ENCODE data around the gene CTNNA2. TPM values are rescaled to one million over a fixed set of nuclear protein-coding genes. Genes with fewer than 3 reads are reported as not detected.

The CTNNA2 gene
- total RNA-seq, 1 experiment from 2014 or later: 5.5 TPM

DNA sequence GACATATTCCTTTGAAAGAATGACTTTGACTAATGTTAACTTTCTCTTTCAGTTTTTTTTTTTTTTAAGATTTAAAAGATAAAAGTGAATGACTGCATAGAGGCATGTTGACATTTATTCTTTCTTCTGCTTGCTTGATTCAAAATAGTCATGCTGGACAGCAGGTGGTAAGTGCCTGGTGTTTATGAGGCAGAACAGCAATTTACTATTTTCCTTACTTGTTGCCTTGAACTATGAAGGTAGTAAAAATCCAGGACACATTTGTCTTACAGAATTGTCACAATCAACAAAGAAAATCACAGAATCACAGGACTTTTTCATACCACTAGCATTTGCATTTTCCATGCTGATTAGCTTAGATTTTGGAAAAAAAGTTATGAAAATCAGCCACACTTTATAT, 388.3 kb downstream of the CTNNA2 start:
- DNase-seq: no peak
- no peak overlapping the region for H3K56ac ChIP-seq (ENCODE audit: insufficient read length, low read depth, low read length)
- H2BK12ac ChIP-seq (ENCODE audit: insufficient read length, low read depth, low read length): no peak overlapping the region
- H3K14ac ChIP-seq (ENCODE audit: insufficient read depth, low read length): no peak overlapping the region
- H2BK120ac ChIP-seq (ENCODE audit: low read depth, low read length, poor library complexity, severe bottlenecking): no peak overlapping the region
- no peaks in the 10 kb centered on the region for H3K79me1 ChIP-seq (ENCODE audit: insufficient read depth, low read depth, low read length, poor library complexity, severe bottlenecking)
- H2BK20ac ChIP-seq (ENCODE audit: low read depth, low read length, poor library complexity, severe bottlenecking): no peak overlapping the region
- no peak overlapping the region for H4K91ac ChIP-seq (ENCODE audit: insufficient read length, low read depth, low read length)
- no peak overlapping the region for H2BK5ac ChIP-seq (ENCODE audit: insufficient read length, low read length)
- H3K9ac ChIP-seq (ENCODE audit: extremely low read depth, insufficient read length, low read length): no peak overlapping the region
- no peak overlapping the region for H4K8ac ChIP-seq (replicated peaks; ENCODE audit: insufficient read length, low read depth, low read length)
- Mint-ChIP-seq H3K4me3 (no peak overlapping the region), H3K9me3 (no peaks in the 10 kb centered on the region), H3K36me3 (ENCODE audit: insufficient read depth in 1 of 3, low read depth in 3 of 3) (no peaks in the 10 kb centered on the region), H3K27me3 (ENCODE audit: low read depth) (no peaks in the 10 kb centered on the region), H3K4me1 (peaks cover 5 to 12% of the 10 kb centered on the region in 2 experiments), H3K27ac (no peak overlapping the region)
- no peak overlapping the region for H3K4me2 ChIP-seq (ENCODE audit: insufficient read depth, insufficient read length, low read length)
- H3K4me1 ChIP-seq (ENCODE audit: insufficient read depth, low read length): 0 out of 2 replicates have a peak, but pooled peaks cover 4% of the 10 kb centered on the region
- TF ChIP-seq, protein P1, sequence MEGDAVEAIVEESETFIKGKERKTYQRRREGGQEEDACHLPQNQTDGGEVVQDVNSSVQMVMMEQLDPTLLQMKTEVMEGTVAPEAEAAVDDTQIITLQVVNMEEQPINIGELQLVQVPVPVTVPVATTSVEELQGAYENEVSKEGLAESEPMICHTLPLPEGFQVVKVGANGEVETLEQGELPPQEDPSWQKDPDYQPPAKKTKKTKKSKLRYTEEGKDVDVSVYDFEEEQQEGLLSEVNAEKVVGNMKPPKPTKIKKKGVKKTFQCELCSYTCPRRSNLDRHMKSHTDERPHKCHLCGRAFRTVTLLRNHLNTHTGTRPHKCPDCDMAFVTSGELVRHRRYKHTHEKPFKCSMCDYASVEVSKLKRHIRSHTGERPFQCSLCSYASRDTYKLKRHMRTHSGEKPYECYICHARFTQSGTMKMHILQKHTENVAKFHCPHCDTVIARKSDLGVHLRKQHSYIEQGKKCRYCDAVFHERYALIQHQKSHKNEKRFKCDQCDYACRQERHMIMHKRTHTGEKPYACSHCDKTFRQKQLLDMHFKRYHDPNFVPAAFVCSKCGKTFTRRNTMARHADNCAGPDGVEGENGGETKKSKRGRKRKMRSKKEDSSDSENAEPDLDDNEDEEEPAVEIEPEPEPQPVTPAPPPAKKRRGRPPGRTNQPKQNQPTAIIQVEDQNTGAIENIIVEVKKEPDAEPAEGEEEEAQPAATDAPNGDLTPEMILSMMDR (conservative IDR thresholded peaks at IDR 0.05): no peak
- H3K23ac ChIP-seq (ENCODE audit: insufficient read length, low read depth, low read length): no peak overlapping the region
- H4K20me1 ChIP-seq (ENCODE audit: control insufficient read depth, insufficient read depth, insufficient read length): no peaks in the 10 kb centered on the region
- H2BK15ac ChIP-seq (ENCODE audit: low read depth, low read length): no peak overlapping the region
- H3K9me3 ChIP-seq (ENCODE audit: control insufficient read depth, low read depth, low read length): no peaks in the 10 kb centered on the region
- H3K27ac ChIP-seq (ENCODE audit: insufficient read length, low read depth, low read length): no peak overlapping the region
- no peaks in the 10 kb centered on the region for H3K79me2 ChIP-seq (ENCODE audit: insufficient read depth, low read length)
- no peak overlapping the region for H3K4ac ChIP-seq (ENCODE audit: low read depth, low read length)
- no peak overlapping the region for H3K18ac ChIP-seq (ENCODE audit: insufficient read length, low read depth, low read length)
- no peaks in the 10 kb centered on the region for H3K27me3 ChIP-seq (ENCODE audit: insufficient read depth, low read length)
- no peak overlapping the region for H2AFZ ChIP-seq (ENCODE audit: low read length)
- H2AK5ac ChIP-seq (ENCODE audit: insufficient read length, low read length): no peak overlapping the region
- H4K5ac ChIP-seq (ENCODE audit: insufficient read length, low read depth, low read length): no peak overlapping the region
- no peaks in the 10 kb centered on the region for H3K23me2 ChIP-seq (ENCODE audit: insufficient read length, low read depth, low read length, poor library complexity, severe bottlenecking)
- no peak overlapping the region for H3T11ph ChIP-seq (ENCODE audit: low read length)

All from H9 (cell line).